ENCODE data around the gene RBFOX1.

RBFOX1 gene

GRCh38 chr16:7716660-7717550 is 384.3 kb downstream of the RBFOX1 start:
- no peak for DNase-seq

DNA sequence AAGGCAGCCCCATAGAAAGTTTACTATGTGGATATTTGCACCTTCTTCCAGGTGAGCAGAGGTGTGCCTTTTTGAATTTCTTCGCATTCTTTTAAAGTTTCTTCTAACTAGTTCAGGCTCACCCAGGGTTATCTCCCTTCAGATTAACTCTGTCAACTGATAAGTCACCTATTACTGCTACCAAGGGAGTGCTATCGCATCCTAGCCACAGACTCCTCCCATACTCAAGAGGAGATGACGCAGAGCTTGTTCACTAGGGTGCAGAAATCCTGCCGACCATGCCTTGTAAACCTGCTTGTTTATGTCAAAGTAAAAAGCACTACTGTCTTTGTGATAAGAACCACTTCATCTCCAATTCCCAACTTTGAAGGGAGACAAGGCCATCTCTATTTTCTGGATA is 390.1 kb downstream of the RBFOX1 start:
- no peak for DNase-seq

DNA sequence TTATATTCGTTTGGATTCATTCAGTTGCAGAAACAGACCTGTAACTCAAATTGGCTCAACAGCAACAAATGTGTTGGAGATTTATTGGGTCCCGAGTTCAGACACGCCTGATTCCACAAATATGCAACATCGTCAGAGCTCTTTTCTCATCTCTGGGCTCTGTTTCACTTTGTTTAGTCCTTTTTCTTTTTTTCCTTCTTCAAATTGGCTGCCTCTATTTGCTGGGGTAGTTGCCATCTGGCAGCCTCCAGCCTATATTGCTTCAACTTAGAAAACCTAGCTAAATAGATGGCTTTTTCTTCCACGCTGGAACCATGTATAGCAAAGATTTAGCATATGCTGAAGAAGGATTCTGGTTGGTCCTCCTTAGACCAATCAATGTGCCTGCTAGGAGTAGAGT is 398.5 kb downstream of the RBFOX1 start:
- DNase-seq: no peak

GRCh38 chr16:7736138-7736665 is 403.6 kb downstream of the RBFOX1 start:
- DNase-seq: no peak

DNA sequence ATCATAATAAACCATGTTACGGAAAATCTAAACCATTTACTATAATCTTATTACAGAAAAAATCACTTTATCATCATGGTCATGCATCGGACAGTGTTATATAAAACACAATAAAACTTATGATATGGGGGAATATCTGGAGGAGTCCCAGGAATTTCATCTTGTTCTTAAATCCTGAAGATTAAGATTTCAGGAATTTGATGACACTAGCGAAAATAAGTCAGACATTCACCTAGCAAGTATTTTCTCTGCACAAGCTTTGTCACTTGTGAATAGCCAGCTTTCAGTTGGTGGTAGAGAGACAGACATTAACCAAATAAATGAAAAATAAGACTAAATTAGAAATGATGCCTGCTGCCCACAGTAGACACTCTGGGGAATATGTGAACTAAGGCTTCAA is 410.0 kb downstream of the RBFOX1 start:
- no peak for DNase-seq

- no peak for DNase-seq
These were observed 412.1 kb downstream of the RBFOX1 start for GRCh38 chr16:7744546-7745264.

GRCh38 chr16:7745276-7745675 is 412.6 kb downstream of the RBFOX1 start:
- no peak for DNase-seq

DNA sequence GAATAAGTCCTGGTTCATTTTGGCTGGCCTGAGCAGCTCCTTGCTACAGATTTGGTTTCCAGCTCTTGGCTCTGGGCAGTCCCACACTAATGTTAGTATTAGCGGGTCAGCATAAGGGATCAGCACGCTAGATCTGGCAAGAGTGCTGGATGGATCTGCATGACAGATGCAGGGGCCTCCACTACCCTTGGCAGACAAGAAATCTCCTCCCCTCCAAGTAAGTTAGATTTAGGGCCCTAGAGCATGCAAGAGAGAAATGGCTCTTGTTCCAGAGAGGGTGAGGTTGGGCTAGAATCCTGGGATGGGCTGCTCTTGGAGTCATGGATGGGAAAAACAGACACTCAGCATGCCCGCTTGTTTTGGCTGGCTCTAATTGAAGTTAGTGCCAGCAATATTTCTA is 414.3 kb downstream of the RBFOX1 start:
- DNase-seq: no peak

DNA sequence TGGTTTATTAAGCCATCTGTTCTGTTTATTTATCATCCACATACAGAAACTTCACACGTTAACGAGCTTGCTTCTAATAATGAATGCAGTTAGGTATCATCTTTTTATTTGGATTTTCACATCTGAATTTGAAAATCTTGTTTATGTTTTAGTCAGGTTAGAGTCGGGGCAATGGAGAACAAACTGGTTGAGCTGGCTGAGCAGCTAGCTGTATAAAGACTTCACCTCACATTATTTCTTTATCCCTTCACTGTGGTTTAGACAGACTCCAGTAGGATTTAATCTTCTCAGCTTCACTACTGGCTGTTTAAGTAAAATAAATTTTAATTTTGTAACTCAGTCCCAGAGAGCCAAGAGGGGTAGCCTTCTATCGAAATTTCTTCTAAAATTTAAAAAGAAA is 415.9 kb downstream of the RBFOX1 start:
- DNase-seq: no peak

GRCh38 chr16:7755347-7755882 is 422.8 kb downstream of the RBFOX1 start:
- DNase-seq: no peak
